ENCODE data around the gene DOLK. TPM values are rescaled to one million over a fixed set of nuclear protein-coding genes. Genes with fewer than 3 reads are reported as not detected.

DOLK gene
- polyA plus RNA-seq, 2 of the 4 experiments (the other 2 are of a cell fraction): 22.8 to 25.4 TPM

DNA sequence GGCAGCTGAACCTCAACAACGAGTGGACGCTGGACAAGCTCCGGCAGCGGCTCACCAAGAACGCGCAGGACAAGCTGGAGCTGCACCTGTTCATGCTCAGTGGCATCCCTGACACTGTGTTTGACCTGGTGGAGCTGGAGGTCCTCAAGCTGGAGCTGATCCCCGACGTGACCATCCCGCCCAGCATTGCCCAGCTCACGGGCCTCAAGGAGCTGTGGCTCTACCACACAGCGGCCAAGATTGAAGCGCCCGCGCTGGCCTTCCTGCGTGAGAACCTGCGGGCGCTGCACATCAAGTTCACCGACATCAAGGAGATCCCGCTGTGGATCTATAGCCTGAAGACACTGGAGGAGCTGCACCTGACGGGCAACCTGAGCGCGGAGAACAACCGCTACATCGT lies 39.0 kb downstream of the DOLK start:
- FAIRE-seq (no peak), ATAC-seq (no peak), DNase-seq (ENCODE audit: low read depth in 1 of 2, low spot score in 1 of 2) (no peak)
- H3K4me2 ChIP-seq: no peak overlapping the region
- TF ChIP-seq RCOR1 (IDR thresholded peaks at IDR 0.05; ENCODE audit: low read depth, low read length) (no peak), TFCP2L1 (CRISPR knock-in tag; IDR thresholded peaks at IDR 0.05) (no peak)
- H3K4me1 ChIP-seq: peaks cover 47% of the 10 kb centered on the region
- ChIA-PET CTCF (interaction anchor here (0.8 to 3.2 kb wide), 11 partner anchors 13 to 90 kb away, joined by 3 to 21 read pairs (median 4); partner anchors contain the start of genes KYAT1, LRRC8A and PHYHD1), POLR2A (no interaction called here)
- no peak overlapping the region for H3K27ac ChIP-seq
- H3K9me3 ChIP-seq: no peaks in the 10 kb centered on the region
- no peak overlapping the region for H3K4me3 ChIP-seq
- 98% methylated on average over 24 of the region's 24 CpGs for WGBS (ENCODE audit: missing lambda C conversion rate)

DNA sequence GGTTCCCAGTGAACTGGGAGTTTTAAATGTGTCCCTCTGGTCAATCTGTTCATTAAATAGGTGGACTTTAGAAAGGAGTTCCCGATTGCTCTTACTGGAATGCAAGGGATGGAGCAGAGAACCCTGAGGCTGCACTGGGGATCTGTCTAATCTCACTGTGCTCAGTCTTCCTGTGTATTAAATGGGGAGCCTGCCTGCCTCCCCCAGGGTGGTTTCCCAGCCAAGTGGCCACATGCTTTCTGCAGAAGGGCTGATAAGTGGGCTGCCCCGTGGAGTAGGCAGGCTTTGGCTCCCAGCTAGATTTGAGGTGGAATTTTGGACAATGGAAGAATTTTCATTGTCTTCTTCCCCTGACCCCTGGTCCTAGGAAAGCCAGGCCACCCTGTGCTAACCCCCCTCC lies 40.7 kb downstream of the DOLK start:
- Histone ChIP-seq H3K27ac (no peak overlapping the region), H3K4me2 (no peak overlapping the region), H3K4me3 (no peak overlapping the region), H3K4me1 (peaks cover 47% of the 10 kb centered on the region), H3K9me3 (no peaks in the 10 kb centered on the region)
- CTCF ChIA-PET: interaction anchor here (1.8 to 3.6 kb wide), 2 partner anchors 21 to 55 kb away, joined by 4 to 24 read pairs; no protein-coding TSS in a partner anchor
- ATAC-seq: no peak
- POLR2A ChIA-PET: no interaction called here
- whole genome bisulfite sequencing (ENCODE audit: missing lambda C conversion rate): 52% methylated on average over 2 of the region's 2 CpGs
- FAIRE-seq: no peak
- DNase-seq (ENCODE audit: low read depth in 1 of 2, low spot score in 1 of 2): no peak
- TF ChIP-seq ZFP36 (IDR thresholded peaks at IDR 0.05; ENCODE audit: borderline replicate concordance, partially characterized antibody) (no peak), SREBF2 (IDR thresholded peaks at IDR 0.05) (no peak), EP300 (IDR thresholded peaks at IDR 0.05) (no peak)
- TF ChIP-seq, protein P1, sequence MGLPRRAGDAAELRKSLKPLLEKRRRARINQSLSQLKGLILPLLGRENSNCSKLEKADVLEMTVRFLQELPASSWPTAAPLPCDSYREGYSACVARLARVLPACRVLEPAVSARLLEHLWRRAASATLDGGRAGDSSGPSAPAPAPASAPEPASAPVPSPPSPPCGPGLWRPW (IDR thresholded peaks at IDR 0.05): no peak
- TF ChIP-seq, protein P2, sequence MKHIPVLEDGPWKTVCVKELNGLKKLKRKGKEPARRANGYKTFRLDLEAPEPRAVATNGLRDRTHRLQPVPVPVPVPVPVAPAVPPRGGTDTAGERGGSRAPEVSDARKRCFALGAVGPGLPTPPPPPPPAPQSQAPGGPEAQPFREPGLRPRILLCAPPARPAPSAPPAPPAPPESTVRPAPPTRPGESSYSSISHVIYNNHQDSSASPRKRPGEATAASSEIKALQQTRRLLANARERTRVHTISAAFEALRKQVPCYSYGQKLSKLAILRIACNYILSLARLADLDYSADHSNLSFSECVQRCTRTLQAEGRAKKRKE (CRISPR knock-in tag; IDR thresholded peaks at IDR 0.05; ENCODE audit: low read depth): no peak

DNA sequence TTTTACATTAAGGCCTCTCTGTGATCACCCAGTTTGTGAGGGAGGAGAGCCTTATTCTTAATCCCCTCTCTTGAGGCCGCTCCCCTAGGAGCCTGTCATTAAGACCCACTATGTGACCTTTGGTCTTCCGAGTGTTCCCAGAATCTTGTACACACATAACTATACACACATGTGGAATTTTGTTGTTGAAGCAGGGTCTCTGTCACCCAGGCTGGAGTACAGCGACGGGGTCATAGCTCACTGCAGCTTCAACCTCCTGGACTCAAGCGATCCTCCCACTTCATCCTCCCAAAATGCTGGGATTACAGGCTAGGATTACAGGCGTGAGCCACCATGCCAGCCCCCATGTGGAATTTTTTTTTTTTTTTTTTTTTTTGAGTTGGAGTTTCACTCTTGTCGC lies 41.4 kb downstream of the DOLK start:
- ChIA-PET POLR2A (no interaction called here), CTCF (interaction anchor here (1.0 to 3.6 kb wide), 3 partner anchors 22 to 54 kb away, joined by 3 to 24 read pairs (median 4); no protein-coding TSS in a partner anchor)
- no peak for FAIRE-seq
- Histone ChIP-seq H3K4me1 (peaks cover 41% of the 10 kb centered on the region), H3K4me2 (no peak overlapping the region), H3K9me3 (no peaks in the 10 kb centered on the region), H3K4me3 (no peak overlapping the region), H3K27ac (no peak overlapping the region)
- WGBS (ENCODE audit: missing lambda C conversion rate): 96% methylated on average over 7 of the region's 7 CpGs
- no peak for ATAC-seq
- DNase-seq (ENCODE audit: low read depth in 1 of 2, low spot score in 1 of 2): no peak
- TF ChIP-seq, protein P2 (CRISPR knock-in tag; IDR thresholded peaks at IDR 0.05; ENCODE audit: low read depth): no peak
- TF ChIP-seq GATA3 (IDR thresholded peaks at IDR 0.05; ENCODE audit: borderline replicate concordance) (no peak), TFCP2L1 (CRISPR knock-in tag; IDR thresholded peaks at IDR 0.05) (no peak), E2F6 (IDR thresholded peaks at IDR 0.05; ENCODE audit: borderline replicate concordance, low read depth) (no peak), ESRRA (IDR thresholded peaks at IDR 0.05; ENCODE audit: borderline replicate concordance, low read length) (no peak), RCOR1 (IDR thresholded peaks at IDR 0.05; ENCODE audit: low read depth, low read length) (no peak), HDAC2 (IDR thresholded peaks at IDR 0.05) (no peak), ZFP36 (IDR thresholded peaks at IDR 0.05; ENCODE audit: borderline replicate concordance, partially characterized antibody) (no peak), RAD21 (conservative IDR thresholded peaks at IDR 0.05 in 1 of 2, IDR thresholded peaks at IDR 0.05 in 1 of 2) (no peak), CHD2 (IDR thresholded peaks at IDR 0.05; ENCODE audit: low read length, partially characterized antibody) (no peak), JUNB (IDR thresholded peaks at IDR 0.05) (no peak), HOXB5 (CRISPR knock-in tag; IDR thresholded peaks at IDR 0.05) (no peak), ZNF302 (CRISPR knock-in tag; IDR thresholded peaks at IDR 0.05) (no peak), NPAS2 (CRISPR knock-in tag; IDR thresholded peaks at IDR 0.05; ENCODE audit: borderline replicate concordance) (no peak), NR3C1 (IDR thresholded peaks at IDR 0.05) (no peak), KDM5A (IDR thresholded peaks at IDR 0.05) (no peak), NFE2L2 (conservative IDR thresholded peaks at IDR 0.05; ENCODE audit: low read length) (no peak)
- TF ChIP-seq, protein P1 (IDR thresholded peaks at IDR 0.05): no peak
- TF ChIP-seq, protein P3, sequence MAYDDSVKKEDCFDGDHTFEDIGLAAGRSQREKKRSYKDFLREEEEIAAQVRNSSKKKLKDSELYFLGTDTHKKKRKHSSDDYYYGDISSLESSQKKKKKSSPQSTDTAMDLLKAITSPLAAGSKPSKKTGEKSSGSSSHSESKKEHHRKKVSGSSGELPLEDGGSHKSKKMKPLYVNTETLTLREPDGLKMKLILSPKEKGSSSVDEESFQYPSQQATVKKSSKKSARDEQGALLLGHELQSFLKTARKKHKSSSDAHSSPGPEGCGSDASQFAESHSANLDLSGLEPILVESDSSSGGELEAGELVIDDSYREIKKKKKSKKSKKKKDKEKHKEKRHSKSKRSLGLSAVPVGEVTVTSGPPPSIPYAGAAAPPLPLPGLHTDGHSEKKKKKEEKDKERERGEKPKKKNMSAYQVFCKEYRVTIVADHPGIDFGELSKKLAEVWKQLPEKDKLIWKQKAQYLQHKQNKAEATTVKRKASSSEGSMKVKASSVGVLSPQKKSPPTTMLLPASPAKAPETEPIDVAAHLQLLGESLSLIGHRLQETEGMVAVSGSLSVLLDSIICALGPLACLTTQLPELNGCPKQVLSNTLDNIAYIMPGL (CRISPR knock-in tag; IDR thresholded peaks at IDR 0.05; ENCODE audit: borderline replicate concordance): no peak

Measured in A549 (cell line).